ENCODE data around the gene OSBPL1A. TPM values are rescaled to one million over a fixed set of nuclear protein-coding genes. Genes with fewer than 3 reads are reported as not detected.

The OSBPL1A gene
- total RNA-seq, 2 donors from 2014 or later, result 29.7 to 36.9 TPM

DNA sequence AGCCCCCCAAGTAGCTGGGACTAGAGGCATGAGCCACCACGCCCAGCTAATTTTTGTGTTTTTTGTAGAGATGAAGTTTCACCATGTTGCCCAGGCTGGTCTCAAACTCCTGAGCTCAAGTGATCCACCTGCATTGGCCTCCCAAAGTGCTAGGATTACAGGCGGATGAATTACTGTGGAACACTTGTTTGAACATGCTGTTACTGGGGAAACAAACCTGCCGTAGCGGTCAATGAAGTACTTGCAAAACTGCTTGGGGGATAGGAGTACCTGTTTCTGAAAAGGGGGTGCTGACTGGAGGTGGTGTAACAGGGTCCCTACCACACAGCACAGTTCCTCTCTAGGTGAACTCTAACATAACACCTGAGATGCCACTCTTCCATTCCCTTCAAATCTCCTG is 22.9 kb upstream of the OSBPL1A start:
- Mint-ChIP-seq H3K9me3 (no peaks in the 10 kb centered on the region), H3K27me3 (ENCODE audit: insufficient read depth) (peaks cover 14% of the 10 kb centered on the region), H3K4me3 (no peak overlapping the region), H3K36me3 (ENCODE audit: low read depth) (no peaks in the 10 kb centered on the region), H3K4me1 (peaks cover 1% of the 10 kb centered on the region), H3K27ac (no peak overlapping the region)
- H3K27me3 ChIP-seq (ENCODE audit: control insufficient read depth, insufficient read depth, low read length, poor library complexity, severe bottlenecking), result peaks cover 25% of the 10 kb centered on the region
- H3K9me3 ChIP-seq (ENCODE audit: control insufficient read depth, low read length), result no peaks in the 10 kb centered on the region
- TF ChIP-seq, protein P1, sequence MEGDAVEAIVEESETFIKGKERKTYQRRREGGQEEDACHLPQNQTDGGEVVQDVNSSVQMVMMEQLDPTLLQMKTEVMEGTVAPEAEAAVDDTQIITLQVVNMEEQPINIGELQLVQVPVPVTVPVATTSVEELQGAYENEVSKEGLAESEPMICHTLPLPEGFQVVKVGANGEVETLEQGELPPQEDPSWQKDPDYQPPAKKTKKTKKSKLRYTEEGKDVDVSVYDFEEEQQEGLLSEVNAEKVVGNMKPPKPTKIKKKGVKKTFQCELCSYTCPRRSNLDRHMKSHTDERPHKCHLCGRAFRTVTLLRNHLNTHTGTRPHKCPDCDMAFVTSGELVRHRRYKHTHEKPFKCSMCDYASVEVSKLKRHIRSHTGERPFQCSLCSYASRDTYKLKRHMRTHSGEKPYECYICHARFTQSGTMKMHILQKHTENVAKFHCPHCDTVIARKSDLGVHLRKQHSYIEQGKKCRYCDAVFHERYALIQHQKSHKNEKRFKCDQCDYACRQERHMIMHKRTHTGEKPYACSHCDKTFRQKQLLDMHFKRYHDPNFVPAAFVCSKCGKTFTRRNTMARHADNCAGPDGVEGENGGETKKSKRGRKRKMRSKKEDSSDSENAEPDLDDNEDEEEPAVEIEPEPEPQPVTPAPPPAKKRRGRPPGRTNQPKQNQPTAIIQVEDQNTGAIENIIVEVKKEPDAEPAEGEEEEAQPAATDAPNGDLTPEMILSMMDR (conservative IDR thresholded peaks at IDR 0.05), result no peak
- no peak for DNase-seq
- WGBS, 2 experiments (ENCODE audit: insufficient coverage in 1 of 2, insufficient read length in 1 of 2), result 90 to 94% methylated on average over 2 to 4 of the region's 4 CpGs
- no peaks in the 10 kb centered on the region for H3K4me1 ChIP-seq (ENCODE audit: control insufficient read depth, insufficient read depth, low read length)
- H3K9ac ChIP-seq (ENCODE audit: extremely low read depth, low read length, poor library complexity, severe bottlenecking), result no peak overlapping the region
- H3K36me3 ChIP-seq (ENCODE audit: control insufficient read depth, insufficient read depth, low read length), result no peaks in the 10 kb centered on the region
- no peak overlapping the region for H3K27ac ChIP-seq (ENCODE audit: low read depth, low read length)
- H3K4me3 ChIP-seq (ENCODE audit: low read length), result no peak overlapping the region

DNA sequence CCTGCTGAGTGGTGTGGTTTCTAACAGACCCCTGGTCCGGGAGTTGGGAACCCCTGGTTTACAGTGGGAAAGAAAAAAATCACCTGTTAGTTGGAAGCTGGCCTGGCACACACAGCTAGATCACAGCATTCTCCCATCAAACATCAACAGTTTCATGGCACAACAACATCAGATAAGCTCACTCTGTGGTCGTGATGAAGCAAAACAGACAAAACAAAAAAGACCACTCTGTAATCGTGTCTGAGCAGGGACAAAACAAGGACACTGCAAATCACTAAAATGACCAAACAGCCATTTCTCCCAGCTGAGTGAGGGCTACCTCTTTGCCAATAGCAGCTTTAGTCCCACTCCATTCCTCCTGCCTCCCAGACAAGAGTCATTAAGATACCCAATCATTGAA is 19.9 kb upstream of the OSBPL1A start:
- TF ChIP-seq, protein P1 (conservative IDR thresholded peaks at IDR 0.05), result no peak
- Histone ChIP-seq H3K4me1 (ENCODE audit: control insufficient read depth, insufficient read depth, low read length) (no peaks in the 10 kb centered on the region), H3K9me3 (ENCODE audit: control insufficient read depth, low read length) (no peaks in the 10 kb centered on the region), H3K36me3 (ENCODE audit: control insufficient read depth, insufficient read depth, low read length) (no peaks in the 10 kb centered on the region), H3K4me3 (ENCODE audit: low read length) (no peak overlapping the region), H3K27me3 (ENCODE audit: control insufficient read depth, insufficient read depth, low read length, poor library complexity, severe bottlenecking) (no peaks in the 10 kb centered on the region), H3K9ac (ENCODE audit: extremely low read depth, low read length, poor library complexity, severe bottlenecking) (no peak overlapping the region), H3K27ac (ENCODE audit: low read depth, low read length) (no peak overlapping the region)
- no peak for DNase-seq
- WGBS, 2 experiments (ENCODE audit: insufficient coverage in 1 of 2, insufficient read length in 1 of 2), result 60 to 81% methylated on average over 1 to 3 of the region's 3 CpGs
- Mint-ChIP-seq H3K4me1 (peaks cover 6% of the 10 kb centered on the region), H3K36me3 (ENCODE audit: low read depth) (no peaks in the 10 kb centered on the region), H3K27ac (no peak overlapping the region), H3K4me3 (no peak overlapping the region), H3K9me3 (no peaks in the 10 kb centered on the region), H3K27me3 (ENCODE audit: insufficient read depth) (peaks cover 6% of the 10 kb centered on the region)

GRCh38 chr18:24414349-24415003 is 16.9 kb upstream of the OSBPL1A start:
- Histone ChIP-seq H3K4me1 (ENCODE audit: control insufficient read depth, insufficient read depth, low read length) (no peaks in the 10 kb centered on the region), H3K9me3 (ENCODE audit: control insufficient read depth, low read length) (no peaks in the 10 kb centered on the region), H3K27ac (ENCODE audit: low read depth, low read length) (no peak overlapping the region), H3K9ac (ENCODE audit: extremely low read depth, low read length, poor library complexity, severe bottlenecking) (no peak overlapping the region), H3K27me3 (ENCODE audit: control insufficient read depth, insufficient read depth, low read length, poor library complexity, severe bottlenecking) (no peaks in the 10 kb centered on the region), H3K36me3 (ENCODE audit: control insufficient read depth, insufficient read depth, low read length) (no peaks in the 10 kb centered on the region), H3K4me3 (ENCODE audit: low read length) (no peak overlapping the region)
- 85 to 87% methylated on average over 3 of the region's 3 CpGs for WGBS, 2 experiments (ENCODE audit: insufficient coverage in 1 of 2, insufficient read length in 1 of 2)
- Mint-ChIP-seq H3K4me3 (no peak overlapping the region), H3K36me3 (ENCODE audit: low read depth) (no peaks in the 10 kb centered on the region), H3K9me3 (no peaks in the 10 kb centered on the region), H3K27me3 (ENCODE audit: insufficient read depth) (peaks cover 2% of the 10 kb centered on the region), H3K27ac (no peak overlapping the region), H3K4me1 (peaks cover 6% of the 10 kb centered on the region)
- TF ChIP-seq, protein P1 (conservative IDR thresholded peaks at IDR 0.05), result no peak
- no peak for DNase-seq
